RKO (cell line): ENCODE results near the gene KPNA1.

ENCODE experiments used
- DNase-seq: peaks from one replicate; pipeline ENCODE4 v3.0.0-alpha.2; 2016; ENCODE audit warnings: low spot score

The KPNA1 gene

DNA sequence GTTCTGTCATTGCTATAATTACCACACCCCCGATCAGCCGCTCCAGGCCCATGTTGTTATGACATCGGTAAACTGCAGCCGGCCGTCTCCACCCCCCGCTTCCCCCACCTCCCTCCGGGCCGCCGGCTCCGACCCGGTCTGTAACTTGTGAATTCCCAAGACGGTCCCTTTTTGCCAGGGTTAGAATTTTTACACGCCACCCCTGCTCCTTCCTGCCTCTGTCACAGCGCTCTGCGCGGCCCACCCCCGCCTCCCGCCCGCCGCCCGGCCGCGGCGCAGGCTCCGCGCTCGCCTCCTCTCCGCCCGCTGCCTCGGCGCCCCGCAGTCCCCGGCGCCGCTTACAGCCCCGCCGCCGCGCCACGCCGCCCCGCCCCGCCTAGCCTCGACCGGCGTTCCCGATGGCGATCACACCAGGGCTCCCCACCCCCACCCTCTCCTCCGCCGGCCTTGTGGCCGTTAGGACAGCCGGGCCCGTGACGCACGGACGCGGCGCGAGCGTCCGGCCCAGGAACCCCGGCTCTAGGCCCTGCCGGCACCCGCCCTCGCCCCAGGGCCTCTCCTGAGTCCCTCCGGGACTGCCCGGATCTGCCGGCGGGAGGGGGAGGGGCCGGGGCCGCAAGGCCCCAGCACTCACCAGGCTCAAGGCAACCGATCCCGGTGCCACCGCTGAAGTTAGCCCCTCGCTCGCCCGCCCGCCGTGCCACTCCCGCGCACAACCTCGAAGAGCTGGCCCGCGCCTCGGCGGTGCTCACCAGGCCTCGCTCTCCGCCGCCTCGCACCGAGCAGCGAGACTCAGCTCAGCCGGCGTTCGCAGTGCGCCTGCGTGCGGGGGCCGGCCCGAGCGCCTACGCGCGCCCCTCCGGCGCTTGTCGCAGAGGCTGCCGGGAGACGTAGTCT, at the start of gene KPNA1:
Gene KPNA1, minus strand, starts transcription at position 817 of the 897 bp plus-strand sequence. CDS start 18,374 bp downstream, outside the sequence.
- DNase-seq: peak; percentile 90

DNA sequence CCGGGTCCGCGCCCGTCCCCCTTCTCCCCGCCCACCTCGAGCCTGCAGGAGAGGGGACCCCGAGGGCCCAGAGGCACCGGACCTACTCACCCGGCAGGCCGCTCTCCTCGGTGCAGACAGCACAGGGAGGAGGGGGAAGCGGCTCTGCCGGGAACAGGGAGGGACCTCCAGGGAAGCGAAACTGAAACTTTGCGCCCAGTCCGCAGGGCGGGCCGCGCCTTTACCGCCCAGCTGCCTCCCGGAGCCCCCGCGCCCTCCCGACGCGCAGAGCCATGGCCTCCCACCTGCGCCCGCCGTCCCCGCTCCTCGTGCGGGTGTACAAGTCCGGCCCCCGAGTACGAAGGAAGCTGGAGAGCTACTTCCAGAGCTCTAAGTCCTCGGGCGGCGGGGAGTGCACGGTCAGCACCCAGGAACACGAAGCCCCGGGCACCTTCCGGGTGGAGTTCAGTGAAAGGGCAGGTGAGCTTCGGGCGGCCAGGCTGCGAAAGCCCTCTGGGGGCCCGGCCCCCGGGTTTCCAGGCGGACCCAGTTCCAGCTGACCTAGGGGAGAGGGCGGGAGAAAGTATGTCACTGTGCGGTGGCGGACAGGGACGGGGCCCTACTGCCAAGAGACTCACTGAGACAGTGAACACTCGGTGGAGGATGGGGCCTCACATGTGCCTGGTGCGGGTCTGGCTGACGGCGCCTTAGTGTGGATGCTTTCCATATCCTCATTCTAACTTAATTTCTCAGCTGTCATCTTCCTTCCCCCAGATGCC, 49.6 kb upstream of the KPNA1 start, which contains the start of the genes DTX3L and PARP9:
Gene DTX3L, plus strand, starts transcription at position 184 of the 758 bp plus-strand sequence. Its CDS starts 89 bp downstream, at position 273.
Gene PARP9, minus strand, starts transcription at position 146 of the 758 bp plus-strand sequence. CDS start 4,680 bp downstream, outside the sequence.
- peak; percentile 77 for DNase-seq

DNA sequence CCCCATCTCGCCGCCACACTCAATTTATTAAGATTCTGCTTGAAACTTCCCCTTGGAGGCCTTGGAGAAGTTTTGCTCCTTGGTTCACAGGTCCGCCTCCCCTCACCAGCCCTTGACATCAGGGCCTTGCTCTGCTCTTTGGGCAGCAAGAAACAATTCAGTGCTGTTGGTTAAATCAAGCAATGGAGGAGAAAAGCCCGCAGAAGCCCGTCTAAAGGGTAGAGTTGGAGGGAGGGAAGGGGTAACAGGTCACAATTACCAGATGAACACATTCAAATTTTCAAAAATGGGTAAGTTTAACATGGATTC, 48.9 kb upstream of the KPNA1 start:
- no peak for DNase-seq

DNA sequence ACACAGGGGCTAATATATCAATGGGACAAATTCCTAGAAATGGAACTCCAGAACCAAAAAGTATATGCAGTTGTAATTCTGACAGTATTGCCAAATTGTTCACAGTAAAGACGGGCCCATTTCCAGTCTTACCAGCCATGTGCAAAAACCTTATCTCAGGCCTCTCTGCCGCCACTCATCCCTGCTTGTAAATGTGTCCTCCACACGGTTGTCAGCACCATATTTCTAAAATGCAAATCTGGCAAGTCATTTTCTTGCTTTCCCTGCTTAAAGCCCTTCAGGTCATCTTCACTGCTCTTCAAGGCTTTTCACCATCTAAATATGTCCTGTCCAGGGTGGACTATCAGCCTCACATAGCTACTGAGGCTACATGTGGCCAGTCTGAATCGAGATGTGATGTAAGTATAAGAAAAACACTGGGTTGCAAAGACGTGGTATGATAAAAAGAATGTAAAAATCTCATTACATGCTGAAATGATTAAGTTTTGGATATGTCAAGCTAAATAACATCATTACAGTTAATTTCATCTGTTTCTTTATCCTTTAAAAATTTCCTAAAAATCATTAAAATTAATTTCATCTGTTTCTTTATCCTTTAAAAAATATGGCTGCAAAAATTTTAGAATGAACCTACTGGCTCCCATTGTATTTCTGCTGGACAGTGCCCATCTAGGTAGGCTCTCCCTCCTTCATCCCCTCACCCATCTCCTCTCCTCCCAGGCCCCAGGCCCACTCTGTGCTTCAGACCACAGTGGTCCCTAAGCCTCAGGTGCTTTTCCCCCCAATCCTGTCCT, 48.4 kb upstream of the KPNA1 start:
- DNase-seq: no peak

DNA sequence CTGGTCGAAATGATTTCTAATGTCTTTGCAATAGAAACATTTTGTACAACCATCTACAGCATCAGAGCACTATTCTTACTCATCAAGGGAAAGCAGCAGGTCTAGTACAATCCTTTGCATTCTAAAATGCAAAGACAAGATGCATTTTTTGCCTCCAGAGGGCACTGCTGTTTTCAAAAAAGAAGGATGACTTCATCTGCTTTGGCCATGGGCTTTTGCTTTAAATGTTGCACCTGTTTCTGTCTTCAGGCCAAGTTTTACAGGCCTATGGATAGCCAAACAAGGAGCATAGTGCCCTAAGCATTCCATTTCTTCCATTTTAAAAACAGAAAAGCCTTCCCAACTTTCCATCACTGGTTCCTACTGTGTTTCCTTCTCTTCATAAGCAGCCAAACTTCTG, 45.9 kb upstream of the KPNA1 start:
- DNase-seq: peak; percentile 77

DNA sequence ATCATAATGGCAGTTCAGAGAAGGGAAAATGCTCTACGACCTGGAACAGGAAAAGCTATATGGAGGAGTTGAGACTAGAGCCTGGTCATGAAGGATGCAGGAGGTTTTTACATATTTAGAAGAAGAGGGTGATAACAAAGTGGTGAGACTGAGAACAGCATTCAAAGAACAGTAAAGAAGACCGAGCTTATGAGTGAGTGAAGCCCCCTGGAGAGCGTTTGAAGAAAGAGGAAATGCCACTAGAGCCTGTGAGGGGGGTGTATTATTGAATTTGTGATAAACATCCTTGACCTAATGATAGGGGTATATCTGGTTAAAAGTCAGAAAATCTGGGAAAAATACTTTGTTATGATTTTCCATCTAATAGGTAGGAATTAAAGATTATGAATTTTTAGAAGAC, 45.2 kb upstream of the KPNA1 start:
- no peak for DNase-seq

DNA sequence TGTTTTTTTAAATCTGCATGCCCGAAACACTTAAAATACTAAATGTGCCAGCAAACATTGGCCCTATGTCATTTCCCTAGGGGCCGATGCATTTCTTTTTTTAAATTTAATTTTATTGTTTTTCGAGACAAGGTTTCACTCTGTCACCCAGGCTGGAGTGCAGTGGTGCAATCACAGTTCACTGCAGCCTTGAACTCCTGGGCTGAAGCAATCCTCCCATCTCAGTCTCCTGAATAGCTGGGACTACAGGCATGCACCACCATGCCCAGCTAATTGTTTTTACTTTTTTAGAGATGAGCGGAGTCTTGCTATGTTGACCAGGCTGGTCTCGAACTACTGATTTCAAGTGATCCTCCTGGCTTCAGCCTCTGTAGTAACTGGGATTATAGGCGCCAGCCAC, 43.9 kb upstream of the KPNA1 start:
- DNase-seq: no peak

DNA sequence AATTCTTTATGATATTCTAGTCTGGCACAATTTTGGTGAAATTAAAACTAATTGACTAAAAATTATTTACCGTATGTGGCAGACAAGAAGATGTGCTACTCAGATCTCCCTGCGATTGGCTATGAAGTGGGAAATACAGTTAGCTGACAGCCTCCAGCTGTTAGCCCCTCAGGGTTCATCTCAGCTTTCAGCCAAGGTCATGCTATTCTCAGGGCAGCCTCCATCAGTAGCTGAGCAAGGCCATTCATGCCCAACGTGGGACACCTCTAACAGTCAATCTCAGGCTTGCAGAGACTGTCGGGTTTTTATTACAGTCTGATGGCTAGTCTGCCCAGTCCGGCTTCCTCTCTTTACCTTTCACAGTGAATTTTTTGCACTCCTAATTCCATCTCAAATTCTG, 42.6 kb upstream of the KPNA1 start:
- no peak for DNase-seq

DNA sequence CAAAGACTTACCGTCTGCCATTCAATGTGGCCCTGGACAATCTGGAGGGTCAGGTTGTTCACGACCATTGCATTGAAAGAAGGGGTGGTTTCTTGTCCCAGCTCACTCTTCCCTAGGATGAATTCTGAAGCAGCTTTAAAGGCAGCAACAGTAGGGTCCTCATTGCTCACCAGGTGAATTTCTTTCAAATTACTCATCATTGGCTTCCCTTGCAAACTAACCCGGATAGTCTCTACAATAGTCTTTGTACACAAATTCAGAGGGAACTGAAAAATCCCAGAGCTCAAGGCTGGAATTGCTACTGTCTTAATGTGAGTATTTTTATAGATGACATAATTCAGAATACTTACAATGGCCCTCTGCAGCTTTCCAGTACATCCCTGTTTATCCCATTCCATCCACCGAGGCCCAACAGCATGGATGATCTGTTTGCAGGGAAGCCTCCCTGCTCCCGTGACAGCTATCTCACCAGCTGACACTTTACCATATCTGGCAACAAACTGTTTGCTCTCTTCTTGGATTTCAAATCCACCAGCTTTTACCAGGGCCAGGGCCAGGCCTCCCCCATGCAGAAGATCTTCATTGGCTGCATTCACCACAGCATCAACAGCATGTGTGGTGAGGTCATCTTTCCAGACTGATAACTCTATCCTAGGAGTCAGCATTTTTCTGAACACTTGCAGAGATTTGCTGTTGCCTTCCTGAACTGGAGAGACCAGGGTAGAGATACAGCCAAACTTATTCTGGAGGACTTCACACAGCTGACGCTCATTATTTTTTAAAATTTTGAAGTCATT, 40.7 kb upstream of the KPNA1 start:
- DNase-seq: no peak

DNA sequence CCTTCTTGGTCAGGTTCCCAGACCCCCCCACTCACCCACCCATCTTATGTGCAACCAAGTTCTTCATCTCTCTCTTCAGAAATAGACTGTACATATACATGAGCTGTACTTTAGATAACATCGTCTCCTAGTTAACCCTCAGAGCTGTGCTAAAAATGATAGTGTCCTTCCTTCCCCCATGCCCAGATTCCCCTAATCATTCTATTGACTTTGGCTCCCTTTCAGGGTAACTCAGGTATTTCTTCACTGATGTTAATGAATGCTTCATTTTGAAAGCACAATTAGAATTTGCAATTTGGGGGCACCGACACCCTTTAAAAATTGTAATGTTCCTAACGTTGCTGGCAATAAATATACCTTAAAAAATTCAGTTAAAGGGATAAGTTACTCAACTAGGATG, 38.4 kb upstream of the KPNA1 start:
- no peak for DNase-seq

DNA sequence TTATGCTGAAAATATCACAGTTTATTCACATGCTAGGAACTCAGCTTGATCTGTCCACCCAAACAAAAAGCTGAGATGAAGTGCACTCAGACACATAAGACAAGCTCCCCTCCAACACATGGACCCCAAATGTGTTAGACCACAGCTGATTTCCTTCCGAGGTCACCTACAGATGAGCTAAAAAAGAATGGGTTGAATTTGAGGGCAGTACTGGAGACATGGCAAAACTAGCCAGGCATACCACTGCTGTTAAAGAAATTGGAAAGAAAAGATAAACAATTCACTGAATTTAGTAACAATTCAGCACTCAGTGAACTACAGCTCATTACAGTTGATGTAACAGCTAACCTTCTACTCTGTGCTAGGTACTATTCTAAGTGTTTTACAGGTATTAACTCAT, 33.9 kb upstream of the KPNA1 start:
- DNase-seq: no peak

DNA sequence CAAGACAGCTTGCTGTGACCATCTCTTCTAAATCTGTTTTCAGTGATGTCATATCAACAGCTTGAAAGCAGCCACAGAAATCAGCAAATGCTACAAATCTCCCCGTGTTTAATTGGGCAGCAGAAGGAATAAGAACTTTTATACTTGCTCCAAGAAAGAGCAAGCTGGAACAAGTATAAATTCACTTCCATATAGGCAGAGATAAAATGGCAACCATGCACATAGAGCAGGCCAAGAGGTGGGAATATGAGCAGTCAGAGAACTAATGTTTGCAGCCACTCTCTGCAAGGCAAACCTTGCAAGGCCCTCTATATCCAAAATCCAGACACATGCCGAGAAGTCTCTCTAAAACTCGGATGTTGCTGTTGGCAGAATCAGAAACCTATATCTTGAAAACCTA, 33.3 kb upstream of the KPNA1 start:
- DNase-seq: no peak

DNA sequence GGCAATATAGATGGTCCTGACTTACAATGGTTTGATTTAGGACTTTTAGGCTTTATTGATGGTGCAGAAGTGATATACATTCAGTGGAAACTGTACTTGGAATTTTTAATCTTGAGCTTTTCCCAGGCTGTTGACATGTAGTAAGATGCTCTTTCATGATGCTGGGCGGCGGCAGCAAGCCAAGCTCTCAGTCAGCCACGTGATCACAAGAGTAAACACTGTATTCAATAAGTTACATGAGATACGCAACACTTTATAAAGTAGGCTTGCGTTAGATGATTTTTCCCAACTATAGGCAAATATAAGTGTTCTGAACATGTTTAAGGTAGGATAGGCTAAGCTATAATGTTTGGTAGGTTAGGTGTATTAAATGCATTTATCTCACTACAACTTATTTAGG, 31.4 kb upstream of the KPNA1 start:
- no peak for DNase-seq

DNA sequence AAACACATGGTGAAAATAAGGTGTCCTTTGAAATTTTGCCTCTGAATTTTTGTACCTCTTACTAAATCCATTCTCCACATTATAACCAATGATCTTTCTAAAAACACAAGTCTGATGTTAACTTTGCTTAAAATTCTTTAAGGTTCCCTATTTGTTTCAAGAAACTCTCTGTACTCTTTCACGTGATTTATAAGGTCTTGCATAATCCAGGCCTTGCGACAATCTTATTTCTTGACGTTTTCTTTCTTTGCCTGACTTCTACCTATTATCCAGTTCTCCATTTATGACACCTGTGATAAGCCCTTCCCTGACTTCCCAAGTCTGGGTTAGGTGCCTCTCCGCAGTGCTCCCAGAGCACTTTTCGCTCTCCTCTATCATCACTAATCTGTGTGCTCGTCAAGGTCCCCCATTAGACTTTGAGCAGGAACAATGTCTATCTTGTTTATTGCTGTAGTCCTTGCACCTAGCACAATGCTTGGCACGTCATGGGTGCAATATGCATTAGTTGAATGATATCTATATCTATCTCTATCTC, 24.3 kb upstream of the KPNA1 start:
- no peak for DNase-seq

DNA sequence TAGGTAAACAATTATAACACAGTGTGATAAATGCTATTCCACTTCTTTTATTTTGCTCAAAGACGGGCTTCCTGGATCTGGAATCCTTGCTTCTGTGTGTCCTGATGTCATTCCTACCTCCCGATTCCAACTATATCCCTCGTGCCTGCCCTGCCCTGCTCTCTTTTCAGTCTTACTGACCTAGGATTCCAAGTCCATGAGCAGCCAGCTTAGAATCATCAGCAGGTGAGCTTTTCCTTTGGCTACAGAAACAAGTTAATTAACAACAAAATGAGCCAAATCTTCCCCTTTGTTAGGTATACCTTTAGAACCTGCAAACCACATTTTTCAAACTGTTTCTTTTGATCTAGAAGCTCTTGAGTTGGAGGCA, 21.9 kb upstream of the KPNA1 start:
- no peak for DNase-seq

DNA sequence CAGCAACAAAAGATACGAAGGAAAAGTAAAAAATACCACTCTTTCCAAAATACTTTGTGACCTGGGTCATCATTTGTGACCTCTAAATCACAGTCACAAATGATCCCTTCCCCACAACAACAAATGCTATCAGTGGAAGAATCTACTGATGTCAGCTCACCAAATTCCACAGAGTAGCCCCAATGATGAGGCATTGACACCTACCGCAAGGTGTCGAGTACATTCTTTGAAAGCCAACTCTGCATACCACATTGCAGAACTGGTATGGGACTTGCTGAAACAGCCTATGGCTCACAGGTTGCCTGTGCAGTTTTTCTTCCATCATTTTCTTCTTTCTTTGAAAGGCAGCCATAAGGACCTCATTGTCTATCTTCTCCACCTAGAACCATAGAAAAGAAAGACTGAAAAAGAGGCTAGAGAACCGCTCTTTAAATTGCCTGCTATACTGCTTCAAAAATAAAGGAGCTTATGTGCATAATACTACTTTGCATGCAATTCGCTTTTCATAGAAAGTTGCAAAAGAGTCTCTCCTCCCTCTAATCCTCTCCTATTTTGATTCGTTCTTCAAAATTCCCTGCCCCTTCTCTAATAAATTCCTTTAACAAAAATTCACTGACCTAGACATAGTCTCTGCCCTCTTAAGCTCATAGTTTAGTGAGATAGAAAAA, 21.4 kb upstream of the KPNA1 start:
- DNase-seq: no peak

DNA sequence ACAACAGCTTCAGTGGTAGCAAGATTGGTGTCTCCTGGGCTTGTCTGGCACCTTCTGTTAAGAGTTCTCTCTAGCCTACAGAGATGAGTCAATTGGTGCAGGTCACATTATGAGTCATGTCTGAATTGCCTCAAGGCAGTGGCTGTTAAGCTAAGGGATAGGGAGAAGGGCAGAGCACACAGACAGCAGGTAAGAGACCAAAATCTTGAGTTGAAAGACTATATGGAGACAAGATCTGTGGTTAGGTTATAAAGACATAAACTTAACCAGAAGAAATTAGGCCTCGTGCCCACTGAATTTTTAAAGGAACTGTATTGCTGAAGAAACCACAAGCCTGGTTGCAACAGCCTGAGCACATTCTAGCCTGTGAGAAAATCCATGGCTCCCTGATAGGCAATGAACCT, 19.2 kb upstream of the KPNA1 start:
- peak; percentile 80 for DNase-seq

DNA sequence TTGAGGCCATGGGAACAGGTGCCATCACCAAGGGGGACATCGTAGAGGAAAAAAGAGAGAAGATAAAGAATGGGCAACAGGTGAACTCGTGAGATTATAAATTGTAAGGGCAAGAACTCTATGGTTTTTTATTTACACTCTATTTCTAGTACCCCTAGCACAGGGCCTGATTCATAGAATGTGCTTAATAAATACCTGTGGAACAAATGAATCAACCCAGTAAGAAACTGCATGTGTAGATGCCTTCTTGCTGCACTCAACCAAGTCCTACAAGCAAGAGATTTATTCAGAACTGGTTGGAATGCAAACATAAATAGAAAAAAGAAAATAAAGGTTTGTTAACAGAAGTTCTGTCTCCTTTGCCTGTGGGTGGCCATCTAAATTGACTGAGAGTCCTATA, 18.7 kb upstream of the KPNA1 start:
- DNase-seq: no peak

DNA sequence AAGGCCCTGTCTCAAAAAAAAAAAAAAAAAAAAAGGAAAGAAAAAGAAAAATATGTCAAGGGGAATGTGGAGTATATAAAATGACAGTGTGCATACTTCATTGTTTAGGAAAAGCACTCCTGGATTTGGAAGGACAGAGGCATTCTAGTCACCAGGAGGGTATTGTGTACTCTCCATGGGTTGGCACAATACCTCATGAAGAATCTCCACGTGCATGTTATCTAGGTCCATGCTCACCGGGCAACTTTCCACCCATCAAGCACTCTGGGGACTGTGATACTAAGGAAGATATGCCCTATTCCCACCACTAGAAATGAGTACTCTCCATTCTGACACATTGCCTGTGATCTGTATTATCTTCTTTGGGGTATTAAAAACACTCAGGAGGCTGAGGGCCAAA, 15.4 kb upstream of the KPNA1 start:
- no peak for DNase-seq

DNA sequence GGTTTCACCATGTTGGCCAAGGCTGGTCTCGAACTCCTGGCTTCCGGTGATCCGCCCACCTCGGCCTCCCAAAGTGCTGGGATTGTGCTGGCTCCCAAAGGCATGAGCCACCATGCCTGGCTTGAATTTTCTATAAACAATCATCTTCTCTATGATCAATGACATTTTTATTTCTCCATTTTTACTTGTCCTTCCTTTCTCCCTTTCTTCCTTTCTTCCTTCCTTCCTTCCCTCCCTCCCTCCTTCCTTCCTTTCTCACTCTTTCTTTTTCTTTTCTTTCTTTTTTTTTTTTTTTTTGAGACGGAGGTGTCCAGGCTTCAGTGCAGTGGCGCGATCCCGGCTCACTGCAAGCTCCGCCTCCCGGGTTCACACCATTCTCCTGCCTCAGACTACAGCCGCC, 8.6 kb upstream of the KPNA1 start:
- DNase-seq: no peak

DNA sequence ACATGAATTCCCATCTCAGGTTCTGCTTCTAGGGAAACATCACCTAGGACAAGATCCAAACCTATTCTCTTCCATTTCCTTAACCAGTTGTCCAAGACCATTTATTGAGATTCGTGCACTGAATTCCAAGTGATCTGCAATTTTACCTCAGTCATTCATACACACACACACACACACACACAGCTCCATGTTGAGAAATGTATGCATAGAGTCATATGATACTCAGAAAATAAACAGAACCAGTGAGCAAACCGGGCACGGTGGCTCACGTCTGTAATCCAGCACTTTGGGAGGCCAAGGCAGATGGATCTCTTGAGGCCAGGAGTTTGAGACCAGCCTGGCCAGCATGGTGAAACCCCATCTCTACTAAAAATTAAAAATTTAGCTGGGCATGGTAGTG, 6.1 kb upstream of the KPNA1 start:
- no peak for DNase-seq
